ENCODE data around the gene MALAT1. TPM values are rescaled to one million over a fixed set of nuclear protein-coding genes. Genes with fewer than 3 reads are reported as not detected.

The MALAT1 gene
- total RNA-seq, 4 donors from 2014 or later, result 10,683 to 28,425 (median 19,356) TPM

GRCh38 chr11:65502274-65502554 lies 3.4 kb downstream of the MALAT1 start:
- Histone ChIP-seq H3K4me3 (peak overlapping the region; percentile 67 to 84 (median 80)), H3K9me3 (no peaks in the 10 kb centered on the region), H3K36me3 (peaks cover 0 to 59% (median 0%) of the 10 kb centered on the region in 3 donors), H3K4me1 (peaks cover 0 to 31% (median 25%) of the 10 kb centered on the region in 4 donors), H3K27ac (peak overlapping the region; percentile 94 to 99 (median 98)), H3K27me3 (no peaks in the 10 kb centered on the region)
- no peak for TF ChIP-seq POLR2A (IDR thresholded peaks at IDR 0.05)
- TF ChIP-seq, protein P1, sequence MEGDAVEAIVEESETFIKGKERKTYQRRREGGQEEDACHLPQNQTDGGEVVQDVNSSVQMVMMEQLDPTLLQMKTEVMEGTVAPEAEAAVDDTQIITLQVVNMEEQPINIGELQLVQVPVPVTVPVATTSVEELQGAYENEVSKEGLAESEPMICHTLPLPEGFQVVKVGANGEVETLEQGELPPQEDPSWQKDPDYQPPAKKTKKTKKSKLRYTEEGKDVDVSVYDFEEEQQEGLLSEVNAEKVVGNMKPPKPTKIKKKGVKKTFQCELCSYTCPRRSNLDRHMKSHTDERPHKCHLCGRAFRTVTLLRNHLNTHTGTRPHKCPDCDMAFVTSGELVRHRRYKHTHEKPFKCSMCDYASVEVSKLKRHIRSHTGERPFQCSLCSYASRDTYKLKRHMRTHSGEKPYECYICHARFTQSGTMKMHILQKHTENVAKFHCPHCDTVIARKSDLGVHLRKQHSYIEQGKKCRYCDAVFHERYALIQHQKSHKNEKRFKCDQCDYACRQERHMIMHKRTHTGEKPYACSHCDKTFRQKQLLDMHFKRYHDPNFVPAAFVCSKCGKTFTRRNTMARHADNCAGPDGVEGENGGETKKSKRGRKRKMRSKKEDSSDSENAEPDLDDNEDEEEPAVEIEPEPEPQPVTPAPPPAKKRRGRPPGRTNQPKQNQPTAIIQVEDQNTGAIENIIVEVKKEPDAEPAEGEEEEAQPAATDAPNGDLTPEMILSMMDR (IDR thresholded peaks at IDR 0.05), result no peak
- no peak for DNase-seq

DNA sequence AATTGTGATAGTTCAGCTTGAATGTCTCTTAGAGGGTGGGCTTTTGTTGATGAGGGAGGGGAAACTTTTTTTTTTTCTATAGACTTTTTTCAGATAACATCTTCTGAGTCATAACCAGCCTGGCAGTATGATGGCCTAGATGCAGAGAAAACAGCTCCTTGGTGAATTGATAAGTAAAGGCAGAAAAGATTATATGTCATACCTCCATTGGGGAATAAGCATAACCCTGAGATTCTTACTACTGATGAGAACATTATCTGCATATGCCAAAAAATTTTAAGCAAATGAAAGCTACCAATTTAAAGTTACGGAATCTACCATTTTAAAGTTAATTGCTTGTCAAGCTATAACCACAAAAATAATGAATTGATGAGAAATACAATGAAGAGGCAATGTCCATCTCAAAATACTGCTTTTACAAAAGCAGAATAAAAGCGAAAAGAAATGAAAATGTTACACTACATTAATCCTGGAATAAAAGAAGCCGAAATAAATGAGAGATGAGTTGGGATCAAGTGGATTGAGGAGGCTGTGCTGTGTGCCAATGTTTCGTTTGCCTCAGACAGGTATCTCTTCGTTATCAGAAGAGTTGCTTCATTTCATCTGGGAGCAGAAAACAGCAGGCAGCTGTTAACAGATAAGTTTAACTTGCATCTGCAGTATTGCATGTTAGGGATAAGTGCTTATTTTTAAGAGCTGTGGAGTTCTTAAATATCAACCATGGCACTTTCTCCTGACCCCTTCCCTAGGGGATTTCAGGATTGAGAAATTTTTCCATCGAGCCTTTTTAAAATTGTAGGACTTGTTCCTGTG lies 3.9 kb downstream of the MALAT1 start:
- no peaks in the 10 kb centered on the region for H3K27me3 ChIP-seq
- H3K9me3 ChIP-seq, result no peaks in the 10 kb centered on the region
- peak overlapping the region; percentile 91 to 99 (median 98) for H3K27ac ChIP-seq
- peak overlapping the region; percentile 67 to 84 (median 80) for H3K4me3 ChIP-seq
- DNase-seq, result peak in 1 of 3 donors; percentile 45
- H3K4me1 ChIP-seq, result peaks cover 0 to 35% (median 29%) of the 10 kb centered on the region in 4 donors
- H3K36me3 ChIP-seq, result peaks cover 0 to 59% (median 0%) of the 10 kb centered on the region in 3 donors
- TF ChIP-seq, protein P1 (IDR thresholded peaks at IDR 0.05), result no peak
- peak; percentile 38 to 50 for TF ChIP-seq POLR2A (IDR thresholded peaks at IDR 0.05)

DNA sequence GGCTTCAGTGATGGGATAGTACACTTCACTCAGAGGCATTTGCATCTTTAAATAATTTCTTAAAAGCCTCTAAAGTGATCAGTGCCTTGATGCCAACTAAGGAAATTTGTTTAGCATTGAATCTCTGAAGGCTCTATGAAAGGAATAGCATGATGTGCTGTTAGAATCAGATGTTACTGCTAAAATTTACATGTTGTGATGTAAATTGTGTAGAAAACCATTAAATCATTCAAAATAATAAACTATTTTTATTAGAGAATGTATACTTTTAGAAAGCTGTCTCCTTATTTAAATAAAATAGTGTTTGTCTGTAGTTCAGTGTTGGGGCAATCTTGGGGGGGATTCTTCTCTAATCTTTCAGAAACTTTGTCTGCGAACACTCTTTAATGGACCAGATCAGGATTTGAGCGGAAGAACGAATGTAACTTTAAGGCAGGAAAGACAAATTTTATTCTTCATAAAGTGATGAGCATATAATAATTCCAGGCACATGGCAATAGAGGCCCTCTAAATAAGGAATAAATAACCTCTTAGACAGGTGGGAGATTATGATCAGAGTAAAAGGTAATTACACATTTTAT lies 4.6 kb downstream of the MALAT1 start:
- peak overlapping the region; percentile 67 to 84 (median 80) for H3K4me3 ChIP-seq
- H3K36me3 ChIP-seq, result peaks cover 0 to 59% (median 0%) of the 10 kb centered on the region in 3 donors
- DNase-seq, result no peak
- H3K27ac ChIP-seq, result peak overlapping the region; percentile 91 to 99 (median 98)
- peaks cover 0 to 37% (median 29%) of the 10 kb centered on the region in 4 donors for H3K4me1 ChIP-seq
- no peaks in the 10 kb centered on the region for H3K9me3 ChIP-seq
- no peak for TF ChIP-seq POLR2A (IDR thresholded peaks at IDR 0.05)
- TF ChIP-seq, protein P1 (IDR thresholded peaks at IDR 0.05), result no peak
- no peaks in the 10 kb centered on the region for H3K27me3 ChIP-seq

GRCh38 chr11:65503949-65504673 lies 5.3 kb downstream of the MALAT1 start:
- H3K4me3 ChIP-seq, result peak overlapping the region; percentile 67 to 84 (median 80)
- peak in 1 of 3 donors; percentile 35 for DNase-seq
- H3K4me1 ChIP-seq, result peaks cover 0 to 37% (median 29%) of the 10 kb centered on the region in 4 donors

More at GRCh38 chr11:65503949-65504673, 5.3 kb downstream of the MALAT1 start:
- H3K36me3 ChIP-seq, result peaks cover 0 to 59% (median 0%) of the 10 kb centered on the region in 3 donors
- H3K27me3 ChIP-seq, result no peaks in the 10 kb centered on the region
- no peaks in the 10 kb centered on the region for H3K9me3 ChIP-seq
- TF ChIP-seq POLR2A (IDR thresholded peaks at IDR 0.05), result peak; percentile 6 to 67
- TF ChIP-seq, protein P1 (IDR thresholded peaks at IDR 0.05), result no peak
- H3K27ac ChIP-seq, result peak overlapping the region; percentile 91 to 99 (median 98)
